GM21619 (cell line): ENCODE data around the gene GFER.
A peak's percentile ranks its signal among the peaks of the same experiment; 100 is the strongest.
"Not testable (repeated sequence)": the region's sequence is repeated elsewhere in the genome, so short reads cannot be mapped to it uniquely, and the experiment has no call there.

Source experiments
- ATAC-seq: cut with Tn5 transposase; IDR thresholded peaks from one replicate; pipeline ENCODE4 v1.9.1; 2021; ENCODE audit not compliant: unreplicated experiment

GFER gene

GRCh38 chr16:1957434-1958142, 26.4 kb upstream of the GFER start:
- ATAC-seq: not testable (repeated sequence)

GRCh38 chr16:1958143-1958491, 25.9 kb upstream of the GFER start:
- ATAC-seq: not testable (repeated sequence)

- no peak for ATAC-seq
These were observed 25.2 kb upstream of the GFER start for GRCh38 chr16:1958715-1959268.

- ATAC-seq: peak; percentile 79
These were observed 24.5 kb upstream of the GFER start, which contains the start of gene NDUFB10 for GRCh38 chr16:1959269-1960039. TSS of gene NDUFB10 (plus strand) at chr16:1959538. CDS start at chr16:1959625, 87 bp downstream.

DNA sequence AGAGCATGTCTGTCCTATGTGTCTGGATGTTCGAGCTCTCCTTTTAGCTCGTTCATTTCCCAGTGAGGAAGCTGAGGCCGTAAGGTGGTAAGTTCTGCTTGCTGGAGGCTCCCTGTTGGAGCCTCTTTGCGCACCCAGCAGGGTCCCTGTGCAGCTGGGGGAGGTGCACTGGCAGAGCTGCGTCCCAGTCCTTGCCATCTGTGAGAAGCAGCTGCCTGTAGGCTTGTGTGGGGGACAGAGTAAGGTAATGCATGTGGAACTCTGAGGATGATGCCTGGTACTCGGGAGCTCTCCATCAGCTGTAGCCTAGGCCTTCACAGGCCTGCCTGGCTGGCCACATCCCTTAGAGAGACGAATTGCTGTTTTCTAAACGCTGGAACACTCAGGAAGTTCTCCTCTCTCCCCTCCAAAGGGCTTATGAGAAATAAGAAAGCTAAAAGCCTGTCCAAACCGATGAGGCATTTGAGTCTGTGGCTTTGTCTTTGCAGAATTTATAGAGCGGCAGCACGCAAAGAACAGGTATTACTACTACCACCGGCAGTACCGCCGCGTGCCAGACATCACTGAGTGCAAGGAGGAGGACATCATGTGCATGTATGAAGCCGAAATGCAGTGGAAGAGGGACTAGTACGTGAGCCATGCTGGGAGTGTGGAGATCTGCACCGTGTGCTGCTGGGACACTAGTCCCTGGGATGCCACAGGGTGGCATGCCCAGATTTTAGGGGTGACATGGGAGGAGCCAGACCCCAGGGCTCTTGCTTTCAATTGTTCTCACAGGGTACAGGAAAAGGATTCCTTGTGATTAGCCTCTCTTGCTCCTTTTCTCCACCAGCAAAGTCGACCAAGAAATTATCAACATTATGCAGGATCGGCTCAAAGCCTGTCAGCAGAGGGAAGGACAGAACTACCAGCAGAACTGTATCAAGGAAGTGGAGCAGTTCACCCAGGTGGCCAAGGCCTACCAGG, 23.0 kb upstream of the GFER start:
- no peak for ATAC-seq

GRCh38 chr16:1961651-1962067, 22.3 kb upstream of the GFER start:
- no peak for ATAC-seq

GRCh38 chr16:1962161-1963153, 21.5 kb upstream of the GFER start:
- ATAC-seq: not testable (repeated sequence)

- ATAC-seq: peak; percentile 9
These were observed 20.0 kb upstream of the GFER start for GRCh38 chr16:1963806-1964505.

DNA sequence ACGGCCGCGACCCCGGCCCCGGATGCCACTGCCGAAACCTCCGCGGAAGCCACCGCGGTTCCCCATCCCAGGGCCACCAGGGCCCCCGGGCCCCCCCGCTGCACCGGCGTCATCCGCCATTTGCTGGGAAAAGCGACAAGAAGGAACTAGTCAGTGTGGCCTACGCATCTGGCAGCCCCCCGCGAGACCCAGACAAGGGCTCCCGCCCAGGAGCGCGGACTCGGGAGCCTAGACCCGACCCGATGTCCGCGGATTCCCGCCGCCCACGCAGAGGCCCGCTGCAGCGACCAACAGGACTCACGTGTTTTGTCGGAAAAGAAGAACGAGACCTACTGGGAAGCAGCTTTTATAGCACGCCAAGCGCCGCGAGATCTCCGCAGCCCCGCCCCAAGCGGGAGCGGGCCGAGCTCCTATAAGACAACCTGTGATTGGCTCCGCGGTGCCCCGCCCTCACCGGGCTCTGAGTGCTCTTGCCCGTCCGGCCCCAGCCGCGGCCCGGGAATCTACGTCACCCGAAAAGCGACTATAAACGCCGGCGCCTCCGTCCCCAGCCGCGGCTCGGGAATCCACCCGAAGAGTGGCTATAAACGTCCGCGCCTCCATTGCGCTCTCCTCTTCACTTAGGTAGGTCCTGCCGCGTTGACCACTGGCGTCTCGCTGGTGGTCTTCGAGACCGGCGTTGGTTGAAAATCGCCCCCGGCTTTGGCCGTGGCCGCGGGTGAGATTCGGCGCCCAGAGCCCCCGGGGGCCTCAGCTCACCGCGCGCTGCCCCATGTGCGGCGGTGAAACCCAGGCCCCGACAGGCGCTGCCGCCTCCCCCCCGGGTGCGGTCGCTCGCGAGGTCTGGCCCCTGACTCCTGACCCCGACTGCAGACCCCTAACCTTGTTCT, 19.2 kb upstream of the GFER start, which contains the start of gene RPS2:
Gene RPS2 (minus strand): TSS at position 321 of the 890 bp plus-strand sequence. CDS start 201 bp downstream, at position 120.
- peak; percentile 68 for ATAC-seq

- ATAC-seq: no peak
These were observed 18.5 kb upstream of the GFER start for GRCh38 chr16:1965396-1966001.

GRCh38 chr16:1966460-1966859, 17.5 kb upstream of the GFER start, which contains the start of gene RNF151:
TSS of gene RNF151 (plus strand) at chr16:1966856. CDS start at chr16:1966882, 26 bp downstream.
- no peak for ATAC-seq

- no peak for ATAC-seq
These were observed 15.6 kb upstream of the GFER start for GRCh38 chr16:1968146-1968953.

- peak; percentile 74 for ATAC-seq
These were observed 12.1 kb upstream of the GFER start, which contains the start of gene TBL3 for GRCh38 chr16:1971796-1972489. TSS of gene TBL3 (plus strand) at chr16:1972053. CDS start at chr16:1972165, 112 bp downstream.

DNA sequence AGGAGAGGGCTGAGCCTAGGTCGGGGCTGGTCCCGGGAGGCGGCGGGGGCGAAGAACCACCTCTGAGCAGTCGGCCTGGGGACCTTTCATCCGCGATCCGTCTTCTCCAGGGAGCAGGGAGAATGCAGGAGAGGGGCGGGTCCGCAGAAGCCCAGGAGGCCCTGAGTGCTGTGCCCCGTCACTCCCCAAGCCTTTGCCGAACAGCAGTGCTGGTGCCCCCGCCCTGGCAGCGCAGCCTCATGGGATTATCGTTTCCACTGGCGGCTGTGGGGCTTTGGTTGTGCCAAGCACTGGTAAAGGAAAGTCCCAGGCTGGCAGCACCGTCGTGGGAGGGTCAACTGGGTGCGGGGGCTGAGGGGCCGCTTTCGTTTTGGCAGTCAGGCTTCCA, 11.5 kb upstream of the GFER start:
- no peak for ATAC-seq

DNA sequence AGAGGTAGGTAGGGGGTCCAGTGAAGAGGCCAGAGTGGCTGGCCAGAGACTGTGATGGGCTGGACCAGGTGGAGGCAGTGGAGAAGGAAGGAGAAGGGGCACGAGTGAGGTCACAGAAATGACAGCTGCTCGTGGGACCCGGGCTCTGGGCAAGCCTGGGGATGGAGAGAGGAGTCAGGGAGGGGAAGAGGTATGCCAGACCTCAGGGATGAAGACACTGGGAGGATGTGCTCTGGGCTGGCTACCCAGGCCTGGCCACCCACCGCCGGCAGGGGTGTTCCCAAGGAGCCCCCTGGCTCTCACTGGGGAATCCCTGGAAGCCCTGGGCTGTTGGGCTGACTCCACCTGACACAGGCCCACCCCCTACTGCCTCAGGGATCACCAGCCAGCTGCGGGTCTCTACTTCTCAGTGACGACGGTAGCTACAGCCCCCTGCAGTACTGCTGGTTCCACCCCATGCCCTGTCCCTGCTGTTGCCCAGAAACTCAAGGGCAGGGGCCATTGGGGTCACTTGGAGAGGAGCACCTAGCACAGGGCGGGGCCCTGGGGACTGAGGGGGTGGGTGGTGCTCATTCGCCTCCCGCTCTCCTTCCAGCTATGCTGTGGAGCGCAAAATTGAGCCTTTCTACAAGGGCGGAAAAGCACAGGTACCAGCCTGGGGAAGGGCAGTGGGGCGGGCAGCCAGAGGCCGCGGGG, 10.4 kb upstream of the GFER start:
- no peak for ATAC-seq
